ENCODE results near the gene MARVELD1.
A peak's percentile ranks its signal among the peaks of the same experiment; 100 is the strongest.

Gene MARVELD1

GRCh38 chr10:97762816-97763215 lies 49.3 kb downstream of the MARVELD1 start:
- DNase-seq (no peak), ATAC-seq (replicated peaks) (no peak)
- Mint-ChIP-seq H3K27me3 (no peaks in the 10 kb centered on the region), H3K36me3 (peaks cover 44 to 50% of the 10 kb centered on the region in 2 donors), H3K4me1 (peaks cover 11% of the 10 kb centered on the region in 2 donors), H3K9me3 (no peaks in the 10 kb centered on the region), H3K4me3 (no peak overlapping the region), H3K27ac (no peak overlapping the region)

GRCh38 chr10:97763411-97763810 lies 49.9 kb downstream of the MARVELD1 start:
- Mint-ChIP-seq H3K36me3 (peaks cover 50 to 56% of the 10 kb centered on the region in 2 donors), H3K4me3 (no peak overlapping the region), H3K9me3 (no peaks in the 10 kb centered on the region), H3K27me3 (peaks cover 0 to 4% of the 10 kb centered on the region in 2 donors), H3K4me1 (peaks cover 11% of the 10 kb centered on the region in 2 donors), H3K27ac (peak overlapping the region; percentile 16)
- ATAC-seq (replicated peaks), result no peak
- DNase-seq, result no peak

GRCh38 chr10:97763947-97764346 lies 50.4 kb downstream of the MARVELD1 start:
- H3K4me3 Mint-ChIP-seq, result no peak overlapping the region
- no peak overlapping the region for H3K27ac Mint-ChIP-seq
- no peak for DNase-seq
- no peaks in the 10 kb centered on the region for H3K9me3 Mint-ChIP-seq
- peaks cover under 1 to 4% of the 10 kb centered on the region in 2 donors for H3K27me3 Mint-ChIP-seq
- no peak for ATAC-seq (replicated peaks)
- peaks cover 11% of the 10 kb centered on the region in 2 donors for H3K4me1 Mint-ChIP-seq
- peaks cover 51 to 57% of the 10 kb centered on the region in 2 donors for H3K36me3 Mint-ChIP-seq

- DNase-seq (no peak), ATAC-seq (replicated peaks) (peak; percentile 66 to 72)
- peak overlapping the region; percentile 6 for H3K27ac Mint-ChIP-seq
- H3K9me3 Mint-ChIP-seq, result no peaks in the 10 kb centered on the region
- peaks cover 6 to 8% of the 10 kb centered on the region in 2 donors for H3K27me3 Mint-ChIP-seq
- H3K4me3 Mint-ChIP-seq, result no peak overlapping the region
- peaks cover 48 to 55% of the 10 kb centered on the region in 2 donors for H3K36me3 Mint-ChIP-seq
- H3K4me1 Mint-ChIP-seq, result peaks cover 11% of the 10 kb centered on the region in 2 donors
Observed at GRCh38 chr10:97764519-97764931, 51.0 kb downstream of the MARVELD1 start.

- Mint-ChIP-seq H3K4me1 (peaks cover 12% of the 10 kb centered on the region in 2 donors), H3K27me3 (peaks cover 13 to 14% of the 10 kb centered on the region in 2 donors), H3K4me3 (no peak overlapping the region), H3K9me3 (no peaks in the 10 kb centered on the region), H3K27ac (no peak overlapping the region), H3K36me3 (peaks cover 42 to 49% of the 10 kb centered on the region in 2 donors)
- no peak for DNase-seq
- no peak for ATAC-seq (replicated peaks)
Observed at GRCh38 chr10:97765201-97765600, 51.7 kb downstream of the MARVELD1 start.

- H3K9me3 Mint-ChIP-seq, result no peaks in the 10 kb centered on the region
- no peak overlapping the region for H3K4me3 Mint-ChIP-seq
- peaks cover 20 to 23% of the 10 kb centered on the region in 2 donors for H3K4me1 Mint-ChIP-seq
- peaks cover 23 to 25% of the 10 kb centered on the region in 2 donors for H3K27me3 Mint-ChIP-seq
- ATAC-seq (replicated peaks) (no peak), DNase-seq (no peak)
- peaks cover 33 to 40% of the 10 kb centered on the region in 2 donors for H3K36me3 Mint-ChIP-seq
- H3K27ac Mint-ChIP-seq, result no peak overlapping the region
Observed at GRCh38 chr10:97766106-97766810, 52.7 kb downstream of the MARVELD1 start.

- no peak overlapping the region for H3K4me3 Mint-ChIP-seq
- no peak overlapping the region for H3K27ac Mint-ChIP-seq
- H3K36me3 Mint-ChIP-seq, result peaks cover 26 to 32% of the 10 kb centered on the region in 2 donors
- H3K4me1 Mint-ChIP-seq, result peaks cover 24 to 30% of the 10 kb centered on the region in 2 donors
- DNase-seq (no peak), ATAC-seq (replicated peaks) (no peak)
- peaks cover 31 to 32% of the 10 kb centered on the region in 2 donors for H3K27me3 Mint-ChIP-seq
- H3K9me3 Mint-ChIP-seq, result no peaks in the 10 kb centered on the region
Observed at GRCh38 chr10:97766996-97767924, 53.7 kb downstream of the MARVELD1 start.

All from stimulated activated naive B cell treated with anti-CD40 and anti-IgM and Interleukin-4, amounts not matched to agents 10 μg/mL and 1 μg/mL and 100 μg/mL, for 72 hours (primary cell).